OCI-LY3 (cell line): ENCODE results near the gene HSPG2.
"Not testable (repeated sequence)": the region's sequence is repeated elsewhere in the genome, so short reads cannot be mapped to it uniquely, and the experiment has no call there.

Experiments
- H2AFZ ChIP-seq: fragments of 200-600, 300-600 bp; shearing (Covaris generic); 2 replicates; pipeline ENCODE4 v1.6.0; 2014; ENCODE audit warnings: antibody characterized with exemption, low read depth, low read length
- H3K27ac ChIP-seq: fragments of 200-600, 300-600 bp; sonication (generic); 2 replicates; pipeline ENCODE4 v1.5.1; 2014; ENCODE audit warnings: mild to moderate bottlenecking, low read length, moderate library complexity, mixed read lengths
- H3K27me3 ChIP-seq: fragments of 200-600, 300-600 bp; sonication (generic); 2 replicates; pipeline ENCODE4 v1.6.1; 2014; ENCODE audit warnings: low read depth, low read length, mixed read lengths
- H3K36me3 ChIP-seq: fragments of 200-600, 300-600 bp; sonication (generic); replicated peaks from 2 replicates; pipeline ENCODE3; 2014; ENCODE audit warnings: low read depth, low read length, mixed read lengths
- H3K4me1 ChIP-seq: fragments of 300-600, 200-600 bp; sonication (generic); 2 replicates; pipeline ENCODE4 v1.6.1; 2014; ENCODE audit warnings: low read length, mixed read lengths
- H3K4me2 ChIP-seq: fragments of 200-600, 300-600 bp; sonication (generic); 2 replicates; pipeline ENCODE4 v1.6.1; 2014; ENCODE audit warnings: low read length, mixed read lengths
- H3K4me3 ChIP-seq: fragments of 300-600, 200-600 bp; sonication (generic); 2 replicates; pipeline ENCODE4 v1.5.1; 2014; ENCODE audit warnings: antibody characterized with exemption, mild to moderate bottlenecking, low read length, moderate library complexity
- H3K79me2 ChIP-seq: fragments of 300-600, 200-600 bp; shearing (Covaris generic); 2 replicates; pipeline ENCODE4 v1.6.1; 2014; ENCODE audit warnings: mild to moderate bottlenecking, low read length, mixed read lengths
- H3K9ac ChIP-seq: fragments of 300-600, 200-600 bp; shearing (Covaris generic); 2 replicates; pipeline ENCODE4 v1.6.0; 2014; ENCODE audit warnings: mild to moderate bottlenecking, low read length, moderate library complexity
- H3K9me3 ChIP-seq: fragments of 200-600, 300-600 bp; shearing (Covaris generic); 2 replicates; pipeline ENCODE4 v1.6.1; 2014; ENCODE audit warnings: low read length, mixed read lengths; ENCODE audit not compliant: insufficient read depth
- H4K20me1 ChIP-seq: fragments of 200-600, 300-600 bp; sonication (generic); 2 replicates; pipeline ENCODE4 v1.6.1; 2016; ENCODE audit warnings: low read length, mixed read lengths; ENCODE audit not compliant: insufficient read depth
- CTCF ChIP-seq: fragments of 200-600, 300-600 bp; sonication (generic); IDR thresholded peaks from 2 replicates; pipeline ENCODE4 v1.5.1; 2014; ENCODE audit warnings: antibody characterized with exemption, low read length, low read depth
- EZH2phosphoT487 ChIP-seq: fragments of 200-600 bp; shearing (Covaris generic); IDR thresholded peaks from 2 replicates; pipeline ENCODE4 v1.6.1; 2018; ENCODE audit warnings: antibody characterized with exemption, mixed run types, low read depth

The HSPG2 gene

GRCh38 chr1:21937034-21937371, at the start of gene HSPG2:
Gene HSPG2, minus strand, starts transcription at chr1:21937310. Its CDS starts 93 bp downstream, at chr1:21937217.
- Histone ChIP-seq H3K4me2 (no peak within 1 kb of the TSS), H3K27ac (no peak within 1 kb of the TSS), H3K4me1 (no peaks in the 10 kb centered on the region), H3K79me2 (no peaks in the 10 kb centered on the region), H2AFZ (no peak within 1 kb of the TSS), H3K9me3 (no peaks in the 10 kb centered on the region), H3K27me3 (no peaks in the 10 kb centered on the region), H4K20me1 (no peaks in the 10 kb centered on the region), H3K9ac (no peak within 1 kb of the TSS), H3K36me3 (no peaks in the 10 kb centered on the region), H3K4me3 (no peak within 1 kb of the TSS)
- TF ChIP-seq CTCF (no peak), EZH2phosphoT487 (no peak)

- H3K9ac ChIP-seq, H4K20me1 ChIP-seq, H3K27ac ChIP-seq, H3K27me3 ChIP-seq, H3K4me1 ChIP-seq, H3K4me2 ChIP-seq, H3K79me2 ChIP-seq, H3K4me3 ChIP-seq, H3K36me3 ChIP-seq, H2AFZ ChIP-seq, H3K9me3 ChIP-seq: not testable (repeated sequence)
Observed at GRCh38 chr1:21986386-21986785, 49.3 kb upstream of the HSPG2 start.

- not testable (repeated sequence) for H3K27ac ChIP-seq, H4K20me1 ChIP-seq, H3K27me3 ChIP-seq, H3K4me3 ChIP-seq, H3K36me3 ChIP-seq, H3K79me2 ChIP-seq, H3K4me2 ChIP-seq, H3K4me1 ChIP-seq, H3K9me3 ChIP-seq, H3K9ac ChIP-seq, H2AFZ ChIP-seq
Observed at GRCh38 chr1:21985893-21986292, 48.8 kb upstream of the HSPG2 start.

- H2AFZ ChIP-seq, H3K4me2 ChIP-seq, H3K79me2 ChIP-seq, H3K27me3 ChIP-seq, H4K20me1 ChIP-seq, H3K9me3 ChIP-seq, H3K27ac ChIP-seq, H3K4me1 ChIP-seq, H3K9ac ChIP-seq, H3K4me3 ChIP-seq, H3K36me3 ChIP-seq: not testable (repeated sequence)
Observed at GRCh38 chr1:21983539-21983938, 46.4 kb upstream of the HSPG2 start.

GRCh38 chr1:21982122-21982521, 45.0 kb upstream of the HSPG2 start:
- H4K20me1 ChIP-seq, H3K4me1 ChIP-seq, H3K27me3 ChIP-seq, H3K36me3 ChIP-seq, H3K9me3 ChIP-seq, H3K27ac ChIP-seq, H3K4me3 ChIP-seq, H3K79me2 ChIP-seq, H3K9ac ChIP-seq, H2AFZ ChIP-seq, H3K4me2 ChIP-seq: not testable (repeated sequence)

GRCh38 chr1:21981253-21981652, 44.1 kb upstream of the HSPG2 start:
- H3K9me3 ChIP-seq, H3K27me3 ChIP-seq, H3K4me3 ChIP-seq, H3K4me2 ChIP-seq, H3K79me2 ChIP-seq, H4K20me1 ChIP-seq, H3K36me3 ChIP-seq, H3K9ac ChIP-seq, H3K27ac ChIP-seq, H3K4me1 ChIP-seq, H2AFZ ChIP-seq: not testable (repeated sequence)

- not testable (repeated sequence) for H3K27me3 ChIP-seq, H3K79me2 ChIP-seq, H3K4me1 ChIP-seq, H3K9me3 ChIP-seq, H3K4me2 ChIP-seq, H2AFZ ChIP-seq, H4K20me1 ChIP-seq, H3K27ac ChIP-seq, H3K36me3 ChIP-seq, H3K4me3 ChIP-seq, H3K9ac ChIP-seq
Observed at GRCh38 chr1:21980515-21981220, 43.6 kb upstream of the HSPG2 start.

GRCh38 chr1:21978209-21978608, 41.1 kb upstream of the HSPG2 start:
- not testable (repeated sequence) for H4K20me1 ChIP-seq, H3K79me2 ChIP-seq, H3K4me2 ChIP-seq, H3K36me3 ChIP-seq, H3K9ac ChIP-seq, H2AFZ ChIP-seq, H3K27me3 ChIP-seq, H3K9me3 ChIP-seq, H3K4me3 ChIP-seq, H3K27ac ChIP-seq, H3K4me1 ChIP-seq

GRCh38 chr1:21976703-21977239, 39.7 kb upstream of the HSPG2 start, which contains the start of gene CELA3B:
Gene CELA3B, plus strand, starts transcription at chr1:21977022. Its CDS starts 18 bp downstream, at chr1:21977040.
- not testable (repeated sequence) for H3K36me3 ChIP-seq, H3K4me1 ChIP-seq, H3K27ac ChIP-seq, H3K9me3 ChIP-seq, H3K9ac ChIP-seq, H4K20me1 ChIP-seq, H3K4me2 ChIP-seq, H2AFZ ChIP-seq, H3K27me3 ChIP-seq, H3K4me3 ChIP-seq, H3K79me2 ChIP-seq
